Right hindlimb (tissue), 1 donor: ENCODE measurements around the gene MAGEB2.
"Not testable (repeated sequence)": the region's sequence is repeated elsewhere in the genome, so short reads cannot be mapped to it uniquely, and the experiment has no call there.

ENCODE experiments used
- DNase-seq: peaks from one replicate; pipeline ENCODE4 v3.0.0-alpha.2; 2018

MAGEB2 gene

GRCh38 chrX:30215357-30215843, at the start of gene MAGEB2:
MAGEB2 (plus strand) TSS chrX:30215563; CDS start chrX:30218581, 3,018 bp downstream.
- no peak for DNase-seq

GRCh38 chrX:30170900-30171299, 44.5 kb upstream of the MAGEB2 start:
- DNase-seq, result no peak

- no peak for DNase-seq
These were observed 34.0 kb upstream of the MAGEB2 start for GRCh38 chrX:30181353-30181752.

- no peak for DNase-seq
These were observed 31.8 kb upstream of the MAGEB2 start for GRCh38 chrX:30183554-30183953.

- DNase-seq, result no peak
These were observed 24.9 kb upstream of the MAGEB2 start for GRCh38 chrX:30190426-30190825.

GRCh38 chrX:30193910-30194309, 21.5 kb upstream of the MAGEB2 start:
- DNase-seq, result not testable (repeated sequence)

- DNase-seq, result no peak
These were observed 19.0 kb upstream of the MAGEB2 start for GRCh38 chrX:30196322-30196721.

GRCh38 chrX:30212172-30212571, 3.2 kb upstream of the MAGEB2 start:
- DNase-seq, result no peak

- DNase-seq, result no peak
These were observed 2.1 kb downstream of the MAGEB2 start for GRCh38 chrX:30217465-30217864.

GRCh38 chrX:30219372-30219771, 4.0 kb downstream of the MAGEB2 start:
- DNase-seq, result no peak

- DNase-seq, result no peak
These were observed 5.3 kb downstream of the MAGEB2 start for GRCh38 chrX:30220661-30221060.

GRCh38 chrX:30224536-30224935, 9.2 kb downstream of the MAGEB2 start:
- DNase-seq, result no peak

- DNase-seq, result no peak
These were observed 13.2 kb downstream of the MAGEB2 start for GRCh38 chrX:30228526-30228925.

- no peak for DNase-seq
These were observed 15.0 kb downstream of the MAGEB2 start, which contains the start of gene MAGEB3 for GRCh38 chrX:30230395-30230794. MAGEB3 (plus strand) TSS chrX:30230657; CDS start chrX:30235925, 5,268 bp downstream.

GRCh38 chrX:30241724-30242415, 26.5 kb downstream of the MAGEB2 start, which contains the start of gene MAGEB4:
MAGEB4 (plus strand) TSS chrX:30242000; CDS start chrX:30242136, 136 bp downstream.
- no peak for DNase-seq

- DNase-seq, result no peak
These were observed 31.6 kb downstream of the MAGEB2 start, which contains the start of gene MAGEB1 for GRCh38 chrX:30246769-30247489. MAGEB1 (plus strand) TSS chrX:30247146; CDS start chrX:30250494, 3,348 bp downstream.

GRCh38 chrX:30248854-30249253, 33.5 kb downstream of the MAGEB2 start:
- DNase-seq, result no peak

- no peak for DNase-seq
These were observed 37.9 kb downstream of the MAGEB2 start for GRCh38 chrX:30253257-30253656.

- no peak for DNase-seq
These were observed 44.6 kb downstream of the MAGEB2 start for GRCh38 chrX:30259927-30260326.

- DNase-seq, result no peak
These were observed 45.6 kb downstream of the MAGEB2 start for GRCh38 chrX:30261012-30261411.

- DNase-seq, result no peak
These were observed 47.4 kb downstream of the MAGEB2 start for GRCh38 chrX:30262763-30263162.
